Measurements from ENCODE around the gene FRMPD1. TPM values are rescaled to one million over a fixed set of nuclear protein-coding genes. Genes with fewer than 3 reads are reported as not detected.

FRMPD1 gene
- polyA plus RNA-seq, 10 donors = 6.1 to 14.4 (median 9.6) TPM

- no peak for DNase-seq
These were observed 119.2 kb downstream of the FRMPD1 start for GRCh38 chr9:37769995-37770394.

- no peak for DNase-seq
These were observed 124.6 kb downstream of the FRMPD1 start for GRCh38 chr9:37775216-37775919.

DNA sequence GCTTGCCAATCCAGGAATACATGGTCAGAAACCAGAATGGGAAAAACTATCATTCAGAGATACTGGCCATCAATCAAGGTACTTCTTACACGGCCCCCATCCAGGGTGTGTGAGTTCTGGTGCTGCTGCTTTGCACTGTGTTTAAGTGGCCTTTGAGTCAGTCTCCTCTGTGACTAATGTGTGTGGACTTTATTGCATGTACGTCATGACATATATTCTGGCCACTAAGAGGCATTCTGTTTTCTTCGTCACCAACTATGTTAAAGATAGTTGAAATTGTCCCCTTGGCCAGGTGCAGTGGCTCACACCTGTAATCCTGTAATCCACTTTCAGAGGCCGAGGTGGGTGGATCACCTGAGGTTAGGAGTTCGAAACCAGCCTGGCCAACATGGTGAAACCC lies 125.6 kb downstream of the FRMPD1 start:
- DNase-seq = no peak

DNA sequence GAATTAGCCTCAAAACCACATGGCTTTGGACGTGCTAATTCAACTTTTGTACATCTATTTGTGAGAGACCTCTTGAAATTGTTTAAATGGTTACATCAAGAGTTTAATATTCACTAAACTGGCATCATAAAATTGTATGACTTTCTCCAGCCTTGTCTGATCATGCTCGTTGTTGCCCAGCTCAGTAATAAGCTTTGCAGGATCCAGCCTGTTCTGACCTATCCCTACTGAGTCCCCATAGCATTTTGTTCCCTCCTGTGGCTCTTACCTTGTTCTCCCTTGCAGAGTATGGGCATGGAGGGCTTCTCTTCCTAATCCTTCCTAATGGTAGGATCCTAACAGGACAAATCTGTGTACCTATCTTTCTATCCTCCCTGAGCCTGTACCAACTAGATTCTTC lies 127.8 kb downstream of the FRMPD1 start:
- DNase-seq = no peak

- no peak for DNase-seq
These were observed 133.5 kb downstream of the FRMPD1 start for GRCh38 chr9:37784291-37784615.

DNA sequence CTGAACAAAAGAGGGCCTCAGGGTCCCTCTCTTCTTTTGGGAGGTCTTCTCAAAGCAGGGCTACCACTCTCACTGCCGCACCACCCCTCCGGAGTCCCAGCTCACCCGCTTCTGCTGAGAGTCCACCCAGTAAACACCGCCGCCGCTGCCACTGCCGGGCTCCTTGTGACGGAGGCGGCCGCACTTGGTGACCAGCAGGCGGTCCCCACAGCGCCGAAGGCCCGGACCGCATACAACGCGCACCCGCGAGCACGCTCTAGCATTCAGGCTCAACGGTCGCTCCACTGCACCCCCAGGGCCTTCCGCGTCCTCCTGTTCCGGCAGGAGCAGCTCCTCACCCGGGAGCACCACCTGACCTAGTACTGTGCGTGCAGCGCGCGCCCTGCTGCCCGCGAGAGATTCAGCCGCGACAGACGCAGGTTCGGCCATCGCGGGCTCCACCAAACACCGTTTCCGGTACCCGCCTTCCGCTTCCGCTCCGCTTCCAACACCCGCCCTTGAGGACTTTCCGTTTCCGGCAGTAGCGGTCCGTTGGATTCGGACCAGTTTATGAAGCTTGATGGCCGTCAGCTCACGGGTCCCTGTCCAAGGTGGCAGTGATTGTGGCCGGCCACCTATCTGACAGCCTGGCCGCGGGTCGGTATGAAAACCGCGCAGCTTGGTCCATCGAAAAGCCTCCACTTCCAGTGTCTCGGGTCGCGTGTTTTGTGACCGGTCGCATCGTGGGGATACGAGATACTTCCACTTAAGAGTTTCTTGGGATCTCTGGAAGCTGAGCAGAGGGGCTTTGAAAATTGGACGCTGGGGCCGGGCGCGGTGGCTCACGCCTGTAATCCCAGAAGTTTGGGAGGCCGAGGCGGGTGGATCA lies 134.1 kb downstream of the FRMPD1 start, which contains the start of gene EXOSC3:
Gene EXOSC3 (minus strand): TSS at position 449 of the 868 bp plus-strand sequence. CDS start 20 bp downstream, at position 429.
- DNase-seq = peak; percentile 91 to 97 (median 94)

GRCh38 chr9:37787059-37787458 lies 136.3 kb downstream of the FRMPD1 start:
- no peak for DNase-seq

DNA sequence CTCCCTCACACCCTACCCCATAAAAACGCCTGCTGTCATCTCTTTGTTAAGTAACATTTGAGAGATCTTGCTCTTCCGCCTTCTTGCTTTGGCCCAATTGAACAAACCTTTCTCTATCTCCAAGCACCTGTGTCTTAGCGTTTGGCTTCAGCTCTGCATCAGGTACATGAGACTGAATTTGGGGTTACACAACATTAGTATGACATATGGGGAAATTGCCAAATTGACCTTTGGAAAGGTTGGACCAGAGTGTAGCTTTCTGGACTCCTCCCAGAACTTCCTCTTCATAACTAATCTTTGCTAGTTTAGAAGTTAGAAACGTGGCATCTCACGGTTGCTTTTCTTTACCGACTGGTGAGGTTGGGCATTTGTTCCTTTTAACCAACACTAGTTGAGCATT lies 137.6 kb downstream of the FRMPD1 start:
- no peak for DNase-seq

DNA sequence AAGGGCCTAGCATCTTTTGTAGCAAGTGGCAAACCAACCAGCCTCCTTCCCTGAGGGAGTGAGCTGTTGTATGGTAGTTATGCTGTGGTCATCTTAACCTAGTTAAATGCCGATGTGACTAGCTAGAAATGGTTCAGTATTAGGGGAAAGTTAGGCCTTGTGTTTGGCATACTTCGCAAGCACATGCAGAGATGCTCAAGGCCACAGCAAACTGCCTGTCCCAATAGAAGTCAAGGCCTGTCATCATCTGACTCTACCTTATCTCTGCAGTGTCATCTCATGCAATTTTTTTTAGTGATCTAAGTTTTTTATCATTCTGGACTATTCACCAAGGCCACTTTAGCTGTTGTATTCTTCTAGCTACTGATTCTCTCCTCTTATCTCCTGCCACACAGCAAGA lies 139.3 kb downstream of the FRMPD1 start:
- DNase-seq = no peak

GRCh38 chr9:37792122-37792521 lies 141.4 kb downstream of the FRMPD1 start:
- no peak for DNase-seq

- DNase-seq = no peak
These were observed 145.5 kb downstream of the FRMPD1 start for GRCh38 chr9:37796232-37796631.

Other genes starting within 250 kb of the FRMPD1 start
- 100 to 1,000 TPM in 7 of 10 donors, 10 to 100 TPM in 3; 88.9 to 123 (median 103) TPM for gene GRHPR, start 228.3 kb upstream of the FRMPD1 start, polyA plus RNA-seq (ENCODE audit: insufficient read length in 10 of 10)
- gene ZBTB5, start 185.5 kb upstream of the FRMPD1 start, polyA plus RNA-seq (ENCODE audit: insufficient read length in 10 of 10) = 10 to 100 TPM; 12.7 to 17.3 (median 15.9) TPM
- gene POLR1E, start 165.0 kb upstream of the FRMPD1 start, polyA plus RNA-seq (ENCODE audit: insufficient read length in 10 of 10) = 10 to 100 TPM; 22.9 to 32.8 (median 28.3) TPM
- gene FBXO10, start 74.6 kb upstream of the FRMPD1 start, polyA plus RNA-seq (ENCODE audit: insufficient read length in 10 of 10) = 10 to 100 TPM; 22.8 to 39.8 (median 32.9) TPM
- gene TOMM5, start 58.4 kb upstream of the FRMPD1 start, polyA plus RNA-seq (ENCODE audit: insufficient read length in 10 of 10) = 100 to 1,000 TPM in 1 of 10 donors, 10 to 100 TPM in 9; 71.5 to 102 (median 76.2) TPM
- gene TRMT10B, start 102.9 kb downstream of the FRMPD1 start, polyA plus RNA-seq (ENCODE audit: insufficient read length in 10 of 10) = 10 to 100 TPM in 4 of 10 donors, 1 to 10 TPM in 6; 6.3 to 15.4 (median 9.1) TPM
- gene EXOSC3, start 134.1 kb downstream of the FRMPD1 start, polyA plus RNA-seq (ENCODE audit: insufficient read length in 10 of 10) = 10 to 100 TPM; 20.3 to 28.7 (median 23.1) TPM
- 10 to 100 TPM; 18.5 to 32.2 (median 25.1) TPM for gene DCAF10, start 149.8 kb downstream of the FRMPD1 start, polyA plus RNA-seq (ENCODE audit: insufficient read length in 10 of 10)